AG20443 (cell line): ENCODE data around the gene MIEN1.
A peak's percentile ranks its signal among the peaks of the same experiment; 100 is the strongest.
"Not testable (repeated sequence)": the region's sequence is repeated elsewhere in the genome, so short reads cannot be mapped to it uniquely, and the experiment has no call there.

Source experiments
- DNase-seq: peaks from one replicate; pipeline ENCODE4 v3.0.0; 2012; ENCODE audit warnings: low spot score, mixed read lengths

Gene MIEN1

DNA sequence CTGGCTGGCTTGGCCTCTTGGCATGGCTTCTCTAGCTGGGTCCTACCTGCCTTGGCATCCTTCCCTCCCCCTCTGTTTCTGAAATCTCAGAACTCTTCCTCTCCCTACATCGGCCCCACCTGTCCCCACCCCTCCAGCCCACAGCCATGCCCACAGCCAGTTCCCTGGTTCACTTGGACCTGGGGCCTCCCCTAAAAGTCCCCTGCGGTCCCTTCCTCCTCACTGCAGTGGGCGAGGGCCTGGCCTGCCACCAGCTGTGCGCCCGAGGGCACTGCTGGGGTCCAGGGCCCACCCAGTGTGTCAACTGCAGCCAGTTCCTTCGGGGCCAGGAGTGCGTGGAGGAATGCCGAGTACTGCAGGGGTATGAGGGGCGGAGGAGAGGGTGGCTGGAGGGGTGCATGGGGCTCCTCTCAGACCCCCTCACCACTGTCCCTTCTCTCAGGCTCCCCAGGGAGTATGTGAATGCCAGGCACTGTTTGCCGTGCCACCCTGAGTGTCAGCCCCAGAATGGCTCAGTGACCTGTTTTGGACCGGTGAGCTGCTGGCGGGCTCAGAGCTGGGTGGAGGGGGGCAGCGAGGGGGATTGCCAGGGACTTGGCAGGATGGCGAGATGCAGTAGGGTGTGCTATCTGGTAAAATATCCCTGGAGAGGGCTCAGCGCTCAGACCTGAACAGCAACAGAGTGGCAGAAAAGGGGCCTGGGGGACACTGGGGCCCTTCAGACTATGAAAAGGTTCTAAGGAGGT is 14.1 kb downstream of the MIEN1 start:
- no peak for DNase-seq

DNA sequence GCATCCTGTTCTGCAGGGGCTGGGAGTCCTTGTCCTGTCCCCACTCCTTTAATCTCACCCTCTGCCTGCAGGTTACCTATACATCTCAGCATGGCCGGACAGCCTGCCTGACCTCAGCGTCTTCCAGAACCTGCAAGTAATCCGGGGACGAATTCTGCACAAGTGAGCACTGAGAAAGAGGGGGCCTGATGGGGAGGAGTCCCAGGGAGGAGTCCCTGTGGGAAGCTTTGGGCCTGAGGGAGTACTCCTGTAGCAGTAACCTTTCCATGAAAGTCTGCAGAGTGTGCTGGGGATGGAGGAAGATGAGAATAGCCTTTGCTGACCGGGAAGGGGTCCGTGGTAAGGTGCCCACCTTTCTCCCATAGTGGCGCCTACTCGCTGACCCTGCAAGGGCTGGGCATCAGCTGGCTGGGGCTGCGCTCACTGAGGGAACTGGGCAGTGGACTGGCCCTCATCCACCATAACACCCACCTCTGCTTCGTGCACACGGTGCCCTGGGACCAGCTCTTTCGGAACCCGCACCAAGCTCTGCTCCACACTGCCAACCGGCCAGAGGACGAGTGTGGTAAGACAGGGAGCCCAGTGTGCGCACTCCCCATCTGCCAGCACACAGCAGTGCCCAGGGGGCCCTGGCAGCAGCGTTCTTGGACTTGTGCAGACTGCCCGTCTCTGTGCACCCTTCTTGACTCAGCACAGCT is 14.8 kb downstream of the MIEN1 start:
- no peak for DNase-seq

DNA sequence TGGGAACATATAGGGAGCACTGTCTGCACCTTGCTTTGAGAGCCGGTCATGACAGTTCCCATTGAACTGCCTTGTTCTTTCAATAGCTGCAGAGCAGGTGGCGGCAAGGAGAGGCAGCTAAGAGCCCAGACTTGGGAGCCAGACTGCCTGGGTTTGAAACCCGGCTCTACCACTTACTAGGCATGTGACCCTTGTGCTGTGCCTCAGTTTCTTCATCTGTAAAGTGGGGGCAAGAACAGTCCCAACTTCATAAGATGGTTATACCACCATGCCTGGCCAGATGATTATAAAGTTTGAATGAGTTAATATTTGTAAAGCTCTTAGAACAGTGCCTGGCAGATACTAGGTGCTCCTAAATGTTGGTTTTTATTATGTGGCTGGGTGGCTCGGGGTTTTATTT is 16.1 kb downstream of the MIEN1 start:
- DNase-seq = no peak

DNA sequence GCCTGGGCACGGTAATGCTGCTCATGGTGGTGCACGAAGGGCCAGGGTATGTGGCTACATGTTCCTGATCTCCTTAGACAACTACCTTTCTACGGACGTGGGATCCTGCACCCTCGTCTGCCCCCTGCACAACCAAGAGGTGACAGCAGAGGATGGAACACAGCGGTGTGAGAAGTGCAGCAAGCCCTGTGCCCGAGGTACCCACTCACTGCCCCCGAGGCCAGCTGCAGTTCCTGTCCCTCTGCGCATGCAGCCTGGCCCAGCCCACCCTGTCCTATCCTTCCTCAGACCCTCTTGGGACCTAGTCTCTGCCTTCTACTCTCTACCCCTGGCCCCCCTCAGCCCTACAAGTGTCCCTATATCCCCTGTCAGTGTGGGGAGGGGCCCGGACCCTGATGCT is 18.5 kb downstream of the MIEN1 start:
- no peak for DNase-seq

DNA sequence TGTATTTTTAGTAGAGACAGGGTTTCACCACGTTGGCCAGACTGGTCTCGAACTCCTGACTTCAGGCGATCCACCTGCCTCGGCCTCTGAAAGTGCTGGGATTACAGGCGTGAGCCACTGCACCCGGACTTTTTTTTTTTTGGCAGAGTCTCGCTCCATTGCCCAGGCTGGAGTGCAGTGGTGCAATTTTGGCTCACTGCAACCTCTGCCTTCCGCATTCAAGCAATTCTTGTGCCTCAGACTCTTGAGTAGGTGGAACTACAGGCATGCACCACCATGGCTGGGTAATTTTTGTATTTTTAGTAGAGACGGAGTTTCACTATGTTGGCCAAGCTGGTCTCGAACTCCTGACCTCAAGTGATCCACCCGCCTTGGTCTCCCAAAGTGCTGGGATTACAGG is 19.3 kb downstream of the MIEN1 start:
- not testable (repeated sequence) for DNase-seq

DNA sequence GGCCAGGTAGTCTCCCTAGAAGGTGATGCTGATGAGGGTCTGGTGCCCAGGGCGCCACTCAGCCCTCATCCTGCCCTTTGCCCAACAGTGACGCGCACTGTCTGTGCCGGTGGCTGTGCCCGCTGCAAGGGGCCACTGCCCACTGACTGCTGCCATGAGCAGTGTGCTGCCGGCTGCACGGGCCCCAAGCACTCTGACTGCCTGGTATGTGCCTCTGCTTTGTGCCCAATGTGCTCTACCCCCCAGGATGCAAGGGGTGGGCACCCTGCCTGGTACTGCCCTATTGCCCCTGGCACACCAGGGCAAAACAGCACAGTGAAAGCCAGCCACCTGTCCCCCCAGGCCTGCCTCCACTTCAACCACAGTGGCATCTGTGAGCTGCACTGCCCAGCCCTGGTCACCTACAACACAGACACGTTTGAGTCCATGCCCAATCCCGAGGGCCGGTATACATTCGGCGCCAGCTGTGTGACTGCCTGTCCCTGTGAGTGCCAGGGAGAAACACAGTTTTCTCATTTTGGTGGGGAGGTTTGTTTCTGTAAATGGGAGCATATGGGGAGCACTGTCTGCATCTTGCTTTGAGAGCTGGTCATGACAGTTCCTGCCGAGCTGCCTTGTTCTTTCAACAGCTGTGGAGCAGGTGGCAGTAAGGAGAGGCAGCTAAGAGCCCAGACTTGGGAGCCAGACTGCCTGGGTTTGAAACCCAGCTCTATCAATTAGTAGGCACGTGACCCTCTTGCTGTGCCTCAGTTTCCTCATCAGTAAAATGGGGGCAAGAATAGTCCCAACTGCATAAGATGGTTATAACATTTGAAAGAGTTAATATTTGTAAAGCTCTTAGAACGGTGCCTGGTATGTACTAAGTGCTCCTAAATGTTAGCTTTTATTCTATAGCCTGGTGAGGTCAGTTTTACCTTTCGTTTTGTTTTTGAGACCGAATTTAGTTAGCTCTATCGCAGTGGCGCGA is 20.1 kb downstream of the MIEN1 start:
- no peak for DNase-seq

DNA sequence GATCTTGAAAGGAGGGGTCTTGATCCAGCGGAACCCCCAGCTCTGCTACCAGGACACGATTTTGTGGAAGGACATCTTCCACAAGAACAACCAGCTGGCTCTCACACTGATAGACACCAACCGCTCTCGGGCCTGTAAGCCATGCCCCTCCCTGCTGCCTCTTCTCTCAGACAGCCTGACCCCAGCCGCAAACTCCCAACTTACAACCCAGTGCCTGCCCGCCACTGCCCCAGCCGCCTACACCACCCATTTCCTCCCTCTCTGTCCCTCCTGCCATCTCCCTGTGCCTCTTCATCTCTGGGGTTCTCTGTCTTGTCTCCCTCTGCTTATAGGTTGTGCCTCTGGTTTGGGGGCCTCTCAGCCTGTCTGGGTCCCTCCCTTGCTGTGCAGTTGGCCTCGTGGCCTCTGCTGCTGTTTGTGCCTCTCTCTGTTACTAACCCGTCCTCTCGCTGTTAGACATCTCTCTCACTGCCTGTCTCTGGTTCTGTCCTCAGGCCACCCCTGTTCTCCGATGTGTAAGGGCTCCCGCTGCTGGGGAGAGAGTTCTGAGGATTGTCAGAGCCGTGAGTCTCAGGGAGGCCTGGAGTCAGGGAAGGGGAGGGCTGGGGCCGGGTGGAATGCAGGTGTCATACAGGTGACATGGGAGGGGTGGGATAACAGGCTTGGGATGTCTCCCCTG is 20.9 kb downstream of the MIEN1 start:
- no peak for DNase-seq

DNA sequence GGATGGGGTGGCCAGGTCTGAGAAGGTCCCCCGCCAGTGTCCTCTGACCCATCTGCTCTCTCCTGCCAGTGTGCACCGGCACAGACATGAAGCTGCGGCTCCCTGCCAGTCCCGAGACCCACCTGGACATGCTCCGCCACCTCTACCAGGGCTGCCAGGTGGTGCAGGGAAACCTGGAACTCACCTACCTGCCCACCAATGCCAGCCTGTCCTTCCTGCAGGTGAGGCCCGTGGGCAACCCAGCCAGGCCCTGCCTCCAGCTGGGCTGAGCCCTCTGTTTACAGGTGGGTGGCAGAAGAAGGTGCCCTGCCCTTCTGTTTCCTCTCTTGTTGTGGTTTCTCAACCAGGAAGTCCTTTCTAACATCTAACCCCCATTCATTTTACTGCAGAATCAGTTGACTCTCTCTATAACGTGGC is 23.4 kb downstream of the MIEN1 start:
- no peak for DNase-seq

DNA sequence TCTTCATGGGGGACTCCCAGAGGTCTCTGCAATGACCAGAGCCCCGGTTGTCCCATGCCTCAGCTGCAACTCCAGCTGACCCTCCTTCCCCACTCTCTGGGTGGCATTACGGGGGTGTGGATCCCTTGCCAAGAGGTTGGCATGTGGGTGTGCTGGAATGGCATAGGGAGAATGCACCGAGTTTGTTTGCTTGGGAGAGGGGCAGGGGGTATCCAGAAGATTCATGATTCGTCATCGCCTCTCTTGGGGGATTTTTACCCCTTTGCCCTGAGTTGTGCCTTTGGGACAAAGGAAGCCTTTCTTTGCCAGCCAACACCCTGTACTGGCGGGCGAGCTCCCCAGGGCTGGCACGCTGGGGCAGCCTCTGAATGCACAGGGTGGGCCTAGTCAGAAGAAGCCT is 23.9 kb downstream of the MIEN1 start:
- no peak for DNase-seq

DNA sequence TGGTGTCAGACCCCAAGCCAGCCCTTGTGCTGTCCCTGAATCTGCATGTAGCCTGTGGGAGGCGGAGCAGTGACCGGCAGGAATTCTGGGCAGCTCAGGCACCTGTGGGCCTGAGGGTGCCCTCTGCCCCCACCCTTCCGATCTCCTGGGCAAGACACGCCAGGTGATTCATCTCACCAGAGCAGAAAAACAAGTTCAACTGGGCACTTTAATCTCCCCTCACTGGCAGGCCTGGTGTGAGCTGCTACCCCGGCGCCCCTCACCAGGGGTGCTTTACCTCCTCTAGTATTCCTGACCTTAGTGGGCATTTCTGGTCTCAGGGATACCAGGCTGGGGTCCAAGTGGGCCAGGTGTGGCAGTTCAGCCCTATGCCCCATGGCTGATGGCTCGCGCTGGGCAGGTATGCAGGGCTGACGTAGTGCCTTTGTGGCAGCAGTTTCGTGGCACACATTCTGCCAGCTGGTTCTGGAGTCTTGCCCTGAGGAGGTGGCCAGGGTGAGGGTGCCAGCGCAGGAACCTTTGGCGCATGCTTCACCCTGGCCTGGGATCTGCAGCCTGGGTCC is 24.5 kb downstream of the MIEN1 start:
- DNase-seq = no peak

DNA sequence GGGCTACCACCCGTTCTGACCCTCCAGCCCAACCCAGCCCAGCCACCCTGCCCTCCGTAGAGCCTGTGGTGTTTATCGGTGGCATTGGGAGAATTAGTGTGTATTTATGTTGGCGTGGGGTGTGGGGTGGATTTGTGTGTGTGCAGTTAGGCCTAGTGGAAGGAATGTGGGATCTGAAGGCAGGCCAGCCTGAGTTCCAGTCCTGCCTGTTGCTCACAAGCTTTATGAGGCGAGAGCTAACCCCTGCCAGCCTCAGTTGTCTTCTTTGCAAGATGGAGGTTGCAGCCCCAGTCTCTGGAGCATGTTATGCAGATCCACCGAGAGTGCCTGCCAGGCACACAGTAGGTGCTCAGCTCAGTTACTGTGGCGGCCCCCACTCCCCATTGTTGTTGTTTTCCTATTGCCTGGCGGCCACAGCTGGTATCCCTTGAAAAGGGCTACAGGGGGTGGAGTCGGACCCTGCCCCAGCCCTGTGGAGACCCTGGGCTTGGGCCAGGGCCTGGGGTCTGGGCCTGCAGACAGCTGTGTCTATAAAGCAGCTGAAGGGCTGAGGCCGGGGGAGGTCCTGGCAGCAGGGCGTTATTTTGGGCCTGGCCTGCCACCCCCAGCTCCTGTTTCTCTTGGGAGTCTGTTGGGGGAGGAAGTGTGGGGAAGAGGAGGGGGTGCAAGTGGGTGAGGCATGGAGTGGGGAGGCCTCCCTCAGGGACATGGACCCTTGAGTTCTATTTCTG is 25.3 kb downstream of the MIEN1 start:
- DNase-seq = peak; percentile 61

DNA sequence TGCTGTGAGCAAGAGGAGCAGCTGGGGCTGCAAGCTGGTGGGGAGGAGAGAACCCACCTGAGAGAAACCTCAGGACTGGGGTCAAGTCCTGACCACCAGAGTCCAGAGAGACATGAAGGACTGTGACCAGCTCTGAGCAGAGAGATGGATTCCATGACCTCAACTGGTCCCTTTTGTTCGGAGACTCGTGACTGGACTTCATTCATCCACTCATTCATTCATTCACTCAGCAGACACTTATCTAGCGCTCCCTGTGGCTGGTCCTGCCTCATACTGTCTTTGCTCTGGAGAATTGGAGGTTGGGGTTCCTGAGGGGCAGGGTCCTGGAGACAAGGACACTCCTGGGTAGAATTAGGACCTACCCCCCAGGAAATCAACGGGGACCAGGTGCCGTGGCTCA is 26.4 kb downstream of the MIEN1 start:
- DNase-seq = no peak

DNA sequence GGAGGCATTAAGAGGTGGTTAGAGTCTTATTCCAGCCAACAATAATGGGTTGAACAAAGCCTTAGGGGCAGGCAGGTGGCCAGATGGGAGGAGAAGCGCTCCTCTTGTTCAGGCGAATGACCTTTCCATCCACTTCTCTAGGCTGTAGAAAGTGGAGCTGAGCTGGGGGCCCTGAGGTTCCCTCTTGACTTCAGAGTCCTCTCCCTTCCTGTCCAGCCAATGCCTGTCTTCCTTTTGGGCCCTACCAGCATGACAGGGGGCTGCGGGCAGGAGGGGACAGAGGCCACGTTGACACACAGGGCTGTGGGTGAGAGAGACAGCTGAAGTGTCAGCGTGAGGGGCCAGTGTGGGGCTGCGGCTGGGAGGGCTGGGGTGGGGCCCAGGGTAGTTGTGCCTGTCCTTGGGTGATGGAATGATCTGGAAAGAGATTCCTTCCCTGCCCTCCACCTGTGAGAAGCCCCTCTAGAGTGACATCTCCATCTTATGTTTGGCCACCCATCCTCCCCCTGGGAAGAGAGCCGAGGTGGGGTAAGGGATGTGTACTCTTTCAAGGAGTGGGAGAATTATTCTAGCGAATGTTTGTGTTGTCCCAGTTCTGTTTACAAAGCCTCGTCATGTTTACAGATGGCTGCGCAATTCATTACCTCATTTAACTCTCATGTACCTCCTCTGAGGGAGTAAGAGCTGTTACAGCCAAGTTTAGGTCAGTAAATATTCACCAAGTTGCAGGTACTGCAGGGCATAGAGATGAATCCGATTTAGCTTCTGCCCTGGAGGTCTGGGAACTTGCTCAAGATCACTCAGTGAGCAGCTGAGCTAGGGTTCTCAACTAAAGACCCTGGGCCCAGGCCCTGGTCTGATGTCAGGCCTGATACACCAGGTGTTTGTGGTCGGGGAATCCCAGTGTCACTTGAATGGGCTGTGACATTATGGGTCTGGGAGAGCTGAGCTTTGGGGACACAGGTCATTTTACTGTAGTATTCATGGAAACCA is 27.1 kb downstream of the MIEN1 start:
- no peak for DNase-seq

DNA sequence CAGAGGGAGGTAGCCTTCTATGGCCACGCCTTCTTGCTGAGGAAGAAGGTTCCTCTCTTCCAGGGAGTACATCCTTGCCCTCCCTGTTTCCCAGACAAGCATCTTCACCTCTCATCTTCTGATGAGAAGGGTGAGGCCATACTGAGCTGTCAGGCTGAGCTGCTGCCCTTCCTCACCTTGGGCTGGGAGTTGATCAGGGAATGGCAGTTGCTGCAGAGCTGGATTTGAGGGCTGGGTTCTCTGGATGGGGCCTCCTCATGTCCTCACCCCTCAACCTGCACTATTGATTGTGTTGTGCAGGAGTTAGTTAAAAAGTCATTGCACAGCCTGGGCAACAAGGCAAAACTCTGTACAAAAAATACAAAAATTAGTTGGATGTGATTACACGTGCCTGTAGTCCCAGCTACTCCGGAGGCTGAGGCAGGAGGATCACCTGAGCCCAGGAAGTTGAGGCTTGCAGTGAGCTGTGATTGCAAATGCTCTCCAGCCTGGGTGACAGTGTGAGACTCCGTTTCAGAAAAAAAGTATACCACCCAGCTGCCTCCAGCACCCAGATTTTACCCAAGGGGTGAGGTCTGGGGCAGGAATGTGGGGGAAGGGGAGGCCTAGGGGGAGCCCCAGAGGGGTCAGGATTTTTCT is 28.4 kb downstream of the MIEN1 start:
- no peak for DNase-seq

DNA sequence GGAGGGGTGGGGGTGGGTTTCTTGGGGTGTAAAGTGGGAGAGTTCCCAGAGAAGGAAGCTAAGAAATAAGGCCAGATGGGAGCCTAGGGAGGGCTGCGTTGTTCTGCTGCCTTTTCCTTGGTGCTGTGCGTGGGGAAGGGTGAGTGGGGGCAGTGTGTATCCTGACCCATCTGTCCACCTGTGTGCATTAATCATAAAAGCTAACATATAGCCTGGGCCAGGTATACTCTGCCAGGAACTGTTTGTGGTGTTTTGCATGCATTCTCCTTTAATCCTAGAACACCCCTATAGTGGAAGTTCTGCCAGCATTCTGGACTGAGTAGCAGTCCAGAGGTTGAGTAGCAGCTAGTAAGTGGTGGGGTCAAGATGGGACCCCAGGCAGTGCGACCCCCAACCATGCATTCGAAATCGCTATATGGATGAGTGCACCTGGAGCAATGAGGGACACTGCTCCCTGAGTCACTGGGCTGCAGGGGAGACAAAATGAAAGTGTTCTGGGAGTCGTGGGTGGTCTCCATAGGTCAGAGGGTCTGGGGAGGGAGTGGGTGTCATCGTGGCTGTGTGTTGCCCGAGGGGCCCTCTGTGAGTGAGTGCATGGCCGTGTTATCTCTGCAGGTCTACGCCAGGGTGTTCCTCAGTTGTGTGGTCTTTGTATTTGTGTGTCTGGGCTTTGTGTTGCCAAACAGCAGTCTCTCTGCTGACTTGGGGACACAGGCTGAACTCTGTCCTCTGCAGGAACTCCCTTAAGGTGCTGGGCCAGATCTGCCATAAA is 29.1 kb downstream of the MIEN1 start:
- no peak for DNase-seq

DNA sequence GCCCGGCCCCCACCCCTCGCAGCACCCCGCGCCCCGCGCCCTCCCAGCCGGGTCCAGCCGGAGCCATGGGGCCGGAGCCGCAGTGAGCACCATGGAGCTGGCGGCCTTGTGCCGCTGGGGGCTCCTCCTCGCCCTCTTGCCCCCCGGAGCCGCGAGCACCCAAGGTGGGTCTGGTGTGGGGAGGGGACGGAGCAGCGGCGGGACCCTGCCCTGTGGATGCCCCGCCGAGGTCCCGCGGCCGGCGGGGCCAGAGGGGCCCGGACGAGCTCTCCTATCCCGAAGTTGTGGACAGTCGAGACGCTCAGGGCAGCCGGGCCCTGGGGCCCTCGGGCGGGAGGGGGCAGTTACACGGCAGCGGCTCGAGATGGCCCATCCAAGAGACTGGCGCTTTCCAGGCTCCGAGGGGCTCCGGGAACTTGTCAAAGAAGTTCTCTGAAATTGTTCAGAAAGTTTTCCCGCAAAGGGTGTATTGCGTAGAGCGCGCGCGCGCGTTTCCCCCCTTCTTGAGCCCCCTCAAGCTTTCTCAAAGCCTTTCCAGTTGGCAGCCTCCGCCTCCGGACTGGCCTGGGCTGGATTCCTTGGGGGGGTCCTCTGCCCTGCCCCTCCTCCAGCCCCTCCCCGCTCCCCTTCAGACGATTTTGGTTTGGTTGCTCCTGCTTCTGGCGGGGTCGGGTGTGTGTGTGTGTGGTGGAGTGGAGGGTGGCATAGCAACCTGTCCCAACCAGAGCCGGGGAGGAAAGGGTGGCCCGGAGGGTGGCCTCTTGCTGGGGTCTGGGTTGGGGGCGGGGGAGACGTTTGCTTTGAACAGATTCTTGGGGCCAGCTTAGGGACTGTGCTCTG is 30.0 kb downstream of the MIEN1 start:
- DNase-seq = peak; percentile 77

DNA sequence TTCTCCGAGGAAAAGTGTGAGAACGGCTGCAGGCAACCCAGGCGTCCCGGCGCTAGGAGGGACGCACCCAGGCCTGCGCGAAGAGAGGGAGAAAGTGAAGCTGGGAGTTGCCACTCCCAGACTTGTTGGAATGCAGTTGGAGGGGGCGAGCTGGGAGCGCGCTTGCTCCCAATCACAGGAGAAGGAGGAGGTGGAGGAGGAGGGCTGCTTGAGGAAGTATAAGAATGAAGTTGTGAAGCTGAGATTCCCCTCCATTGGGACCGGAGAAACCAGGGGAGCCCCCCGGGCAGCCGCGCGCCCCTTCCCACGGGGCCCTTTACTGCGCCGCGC is 30.5 kb downstream of the MIEN1 start, which contains the start of gene ERBB2:
Gene ERBB2 (plus strand): TSS at position 247 of the 330 bp plus-strand sequence. CDS start 175 bp downstream, outside the sequence.
- DNase-seq = peak; percentile 91
